Tibial nerve (tissue), 4 donors: Measurements from ENCODE around the gene C3orf52. TPM values are rescaled to one million over a fixed set of nuclear protein-coding genes. Genes with fewer than 3 reads are reported as not detected.
A peak's percentile ranks its signal among the peaks of the same experiment; 100 is the strongest.

ENCODE experiments used
- DNase-seq, 2 donors: peaks; one replicate each; pipeline ENCODE4 v3.0.0-alpha.2; 2019; ENCODE audit warnings: low spot score in 2 of 2
- H3K27ac ChIP-seq, 4 donors: fragments of 200-600 bp; sonication (generic) in 3 of 4; one replicate each; pipeline ENCODE4 v1.5.1; 2017 to 2019; ENCODE audit warnings: mild to moderate bottlenecking in 1 of 4
- H3K27me3 ChIP-seq, 2 donors: fragments of 200-600 bp; sonication (generic) in 1 of 2; one replicate each; pipeline versions ENCODE4 v1.5.1 to v1.6.0; 2017 to 2019
- H3K36me3 ChIP-seq, 3 donors: fragments of 200-600 bp; sonication (generic); one replicate each; pipeline ENCODE4 v1.5.1; 2018 to 2019
- H3K4me1 ChIP-seq, 4 donors: fragments of 200-600 bp; sonication (generic) in 3 of 4; one replicate each; pipeline ENCODE4 v1.5.1; 2017 to 2019
- H3K4me3 ChIP-seq, 4 donors: fragments of 200-600 bp; sonication (generic) in 3 of 4; one replicate each; pipeline ENCODE4 v1.5.1; 2017 to 2019; ENCODE audit warnings: mild to moderate bottlenecking in 1 of 4, moderate library complexity in 1 of 4
- H3K9me3 ChIP-seq, 4 donors: fragments of 200-600 bp; sonication (generic) in 3 of 4; one replicate each; pipeline ENCODE4 v1.5.1; 2017 to 2019
- EP300 ChIP-seq, 2 donors: sonication (generic); formaldehyde crosslinking; IDR thresholded peaks; one replicate each; pipeline ENCODE4 v1.6.1; 2017; ENCODE audit warnings: antibody characterized with exemption in 2 of 2, mild to moderate bottlenecking in 1 of 2
- POLR2A ChIP-seq, 2 donors: fragments of 450-650 bp; IDR thresholded peaks; one replicate each; pipeline ENCODE4 v1.6.1; 2017; ENCODE audit warnings: antibody characterized with exemption in 2 of 2, mild to moderate bottlenecking in 2 of 2, moderate library complexity in 2 of 2
- WGBS, 2 donors: methylation state at CpG; one replicate each; pipeline ENCODE4 v1.1.5; 2018; 5-methylcytosine and 5-hydroxymethylcytosine counted together
- total RNA-seq, 4 donors: library from RNA; depleted of rRNA; stranded (reverse); fragments of >200 nt; gene quantifications; one replicate each; pipeline ENCODE4 v1.1.0, GENCODE V29; 2016
- TF ChIP-seq, protein P1 (sequence below), 5 experiments: fragments of 200-600 bp in 3 of 5; fragments of 450-650 bp in 2 of 5; sonication (generic) in 3 of 5; IDR thresholded peaks; one replicate each; pipeline ENCODE4 v1.5.1; 2016 to 2019; ENCODE audit warnings: antibody characterized with exemption in 5 of 5, mild to moderate bottlenecking in 3 of 5, moderate library complexity in 2 of 5

C3orf52 gene
- total RNA-seq, 4 donors from 2014 or later, result 0.98 to 8.5 (median 5.6) TPM

DNA sequence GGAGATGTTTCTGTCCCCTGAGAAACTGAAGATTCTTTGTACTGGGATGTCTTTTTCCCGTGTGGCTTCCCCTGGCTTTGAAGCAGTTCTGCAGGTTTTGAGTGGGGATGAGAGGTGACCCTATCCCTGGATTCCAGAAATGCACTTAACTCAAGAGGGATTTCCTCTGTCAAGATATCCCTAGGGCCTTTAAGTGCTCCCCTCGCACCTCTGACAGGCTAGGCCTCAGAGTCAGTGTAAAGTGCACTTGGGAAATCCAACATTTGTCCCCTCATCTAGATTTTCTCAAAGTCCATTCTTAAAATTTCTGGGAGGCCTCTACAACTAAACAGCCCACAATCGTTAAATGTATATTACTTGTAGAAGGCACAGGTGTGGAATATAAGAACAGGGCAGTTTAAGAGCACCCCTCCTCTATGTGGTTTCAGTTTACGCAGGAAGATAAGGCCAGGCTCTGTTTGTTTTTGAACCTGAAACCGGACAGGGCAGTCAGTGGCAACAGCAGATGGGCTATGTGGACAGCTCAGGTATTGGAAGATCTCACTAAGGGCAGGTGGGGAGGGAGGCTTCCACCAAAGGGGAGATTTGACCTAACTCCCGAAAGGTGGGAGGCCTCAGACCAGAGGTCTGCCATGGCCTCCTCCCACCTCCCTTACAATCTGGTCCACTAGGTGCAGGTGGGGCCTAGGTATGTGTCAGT is 4.8 kb downstream of the C3orf52 start:
- Histone ChIP-seq H3K4me3 (no peak overlapping the region), H3K4me1 (peaks cover 0 to 20% (median 0%) of the 10 kb centered on the region in 4 donors), H3K9me3 (no peaks in the 10 kb centered on the region), H3K27me3 (no peaks in the 10 kb centered on the region), H3K36me3 (no peaks in the 10 kb centered on the region), H3K27ac (no peak overlapping the region)
- TF ChIP-seq POLR2A (IDR thresholded peaks at IDR 0.05) (no peak), EP300 (IDR thresholded peaks at IDR 0.05) (no peak)
- TF ChIP-seq, protein P1, sequence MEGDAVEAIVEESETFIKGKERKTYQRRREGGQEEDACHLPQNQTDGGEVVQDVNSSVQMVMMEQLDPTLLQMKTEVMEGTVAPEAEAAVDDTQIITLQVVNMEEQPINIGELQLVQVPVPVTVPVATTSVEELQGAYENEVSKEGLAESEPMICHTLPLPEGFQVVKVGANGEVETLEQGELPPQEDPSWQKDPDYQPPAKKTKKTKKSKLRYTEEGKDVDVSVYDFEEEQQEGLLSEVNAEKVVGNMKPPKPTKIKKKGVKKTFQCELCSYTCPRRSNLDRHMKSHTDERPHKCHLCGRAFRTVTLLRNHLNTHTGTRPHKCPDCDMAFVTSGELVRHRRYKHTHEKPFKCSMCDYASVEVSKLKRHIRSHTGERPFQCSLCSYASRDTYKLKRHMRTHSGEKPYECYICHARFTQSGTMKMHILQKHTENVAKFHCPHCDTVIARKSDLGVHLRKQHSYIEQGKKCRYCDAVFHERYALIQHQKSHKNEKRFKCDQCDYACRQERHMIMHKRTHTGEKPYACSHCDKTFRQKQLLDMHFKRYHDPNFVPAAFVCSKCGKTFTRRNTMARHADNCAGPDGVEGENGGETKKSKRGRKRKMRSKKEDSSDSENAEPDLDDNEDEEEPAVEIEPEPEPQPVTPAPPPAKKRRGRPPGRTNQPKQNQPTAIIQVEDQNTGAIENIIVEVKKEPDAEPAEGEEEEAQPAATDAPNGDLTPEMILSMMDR (IDR thresholded peaks at IDR 0.05), result no peak
- WGBS, 2 donors, result 81 to 84% methylated on average over 6 of the region's 6 CpGs
- DNase-seq, result no peak

DNA sequence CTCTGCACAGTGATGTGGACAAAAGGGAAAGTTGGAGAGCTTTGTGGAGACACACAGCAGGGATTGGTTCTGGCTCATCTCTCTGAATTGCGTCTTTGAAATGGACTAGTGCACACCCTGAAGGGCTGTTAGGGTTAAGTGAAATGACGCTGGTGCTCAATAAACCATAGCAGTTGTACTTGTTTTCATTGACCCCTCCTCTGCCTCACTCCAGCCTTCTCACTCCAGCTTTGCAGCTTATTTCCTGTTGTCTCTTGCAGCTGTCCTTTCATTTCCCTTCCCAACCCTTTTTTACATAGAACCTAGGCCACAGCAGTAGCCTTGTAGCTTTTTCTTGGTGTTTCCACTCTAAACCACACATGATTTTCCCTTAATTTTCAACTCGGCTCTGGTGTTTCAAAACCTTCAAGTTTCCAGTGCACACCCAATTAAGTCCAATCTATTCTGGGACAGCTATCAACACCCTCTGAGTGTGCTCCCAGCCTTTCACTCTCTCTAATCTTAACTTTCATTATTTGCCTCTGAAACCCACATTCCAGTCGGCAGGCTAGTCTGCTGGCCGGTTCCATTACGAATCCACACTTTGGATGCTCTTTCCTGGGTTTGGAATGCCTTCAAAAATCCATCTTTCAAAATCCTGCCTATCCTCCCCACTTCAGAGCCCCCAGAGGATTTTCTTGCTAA is 6.4 kb downstream of the C3orf52 start:
- no peak overlapping the region for H3K27ac ChIP-seq
- TF ChIP-seq POLR2A (IDR thresholded peaks at IDR 0.05), result no peak
- TF ChIP-seq, protein P1 (IDR thresholded peaks at IDR 0.05), result no peak
- TF ChIP-seq EP300 (IDR thresholded peaks at IDR 0.05), result no peak
- DNase-seq, result peak in 1 of 2 donors; percentile 14
- no peaks in the 10 kb centered on the region for H3K9me3 ChIP-seq
- H3K36me3 ChIP-seq, result no peaks in the 10 kb centered on the region
- H3K4me3 ChIP-seq, result no peak overlapping the region
- H3K27me3 ChIP-seq, result no peaks in the 10 kb centered on the region
- WGBS, 2 donors, result 20 to 21% methylated on average over 6 of the region's 6 CpGs
- peaks cover 0 to 12% (median 0%) of the 10 kb centered on the region in 4 donors for H3K4me1 ChIP-seq

DNA sequence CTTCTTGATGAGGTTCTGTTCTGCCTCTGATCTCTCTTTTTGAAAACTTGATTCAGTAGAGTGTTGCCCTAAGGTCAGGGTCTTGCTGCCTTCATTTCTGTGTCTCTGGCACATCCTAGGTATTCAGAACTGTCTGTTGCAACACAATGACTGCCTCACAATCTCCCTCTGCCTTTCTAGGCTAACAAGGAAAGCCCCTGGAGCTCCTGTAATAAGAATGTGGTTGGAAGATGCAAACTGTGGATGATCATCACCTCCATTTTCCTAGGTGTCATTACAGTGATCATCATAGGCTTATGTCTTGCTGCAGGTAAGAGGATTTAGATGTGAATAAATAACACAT is 7.0 kb downstream of the C3orf52 start:
- H3K9me3 ChIP-seq, result no peaks in the 10 kb centered on the region
- H3K4me3 ChIP-seq, result no peak overlapping the region
- no peaks in the 10 kb centered on the region for H3K36me3 ChIP-seq
- H3K27ac ChIP-seq, result no peak overlapping the region
- H3K4me1 ChIP-seq, result peaks cover 0 to 12% (median 0%) of the 10 kb centered on the region in 4 donors
- no peaks in the 10 kb centered on the region for H3K27me3 ChIP-seq
- DNase-seq, result no peak
- TF ChIP-seq POLR2A (IDR thresholded peaks at IDR 0.05), result no peak
- no peak for TF ChIP-seq EP300 (IDR thresholded peaks at IDR 0.05)
- TF ChIP-seq, protein P1 (IDR thresholded peaks at IDR 0.05), result no peak

DNA sequence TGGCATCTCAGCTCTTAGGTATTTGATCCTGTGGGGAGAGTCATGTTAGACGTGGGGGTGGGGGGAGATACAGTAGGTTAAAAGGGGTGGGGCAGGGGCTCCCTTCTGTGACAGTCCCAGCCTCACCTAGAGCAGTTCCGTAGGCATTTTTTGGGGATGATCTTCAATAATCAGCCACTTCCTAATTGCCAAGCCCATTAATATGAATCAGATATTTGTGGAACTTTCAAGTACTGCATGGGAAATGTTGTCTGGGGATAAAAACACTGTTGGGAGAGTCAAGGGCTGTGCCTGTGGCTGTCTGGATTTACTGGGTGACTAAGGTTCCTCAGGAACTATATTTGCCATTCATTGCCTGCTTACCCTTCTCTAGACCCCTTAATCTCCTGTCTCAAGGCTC is 9.5 kb downstream of the C3orf52 start:
- no peak overlapping the region for H3K27ac ChIP-seq
- TF ChIP-seq POLR2A (IDR thresholded peaks at IDR 0.05), result no peak
- no peak for TF ChIP-seq EP300 (IDR thresholded peaks at IDR 0.05)
- TF ChIP-seq, protein P1 (IDR thresholded peaks at IDR 0.05), result no peak
- no peak for DNase-seq
- H3K36me3 ChIP-seq, result no peaks in the 10 kb centered on the region
- no peaks in the 10 kb centered on the region for H3K27me3 ChIP-seq
- no peak overlapping the region for H3K4me3 ChIP-seq
- H3K4me1 ChIP-seq, result peaks cover 0 to 12% (median 0%) of the 10 kb centered on the region in 4 donors
- no peaks in the 10 kb centered on the region for H3K9me3 ChIP-seq
- WGBS, 2 donors, result 44 to 49% methylated on average over 2 of the region's 2 CpGs

DNA sequence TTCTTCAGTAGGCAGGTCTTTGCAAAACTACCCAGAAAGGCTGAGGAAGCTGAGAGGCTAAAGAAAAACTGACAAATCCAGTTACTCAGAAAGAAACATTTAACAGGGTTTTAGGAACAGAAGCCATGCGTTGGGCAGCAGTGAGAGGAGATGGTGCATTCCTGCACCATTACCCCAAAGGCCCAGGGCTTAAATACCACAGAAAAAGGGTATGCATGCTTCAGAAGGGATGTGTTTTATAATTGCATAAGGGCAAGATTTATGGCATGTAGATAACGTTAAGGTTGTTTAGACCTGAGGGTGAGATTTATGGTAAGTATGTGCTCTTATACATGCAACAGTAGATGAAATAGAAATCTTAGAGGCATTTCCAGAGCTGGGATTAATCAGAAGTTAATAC is 10.0 kb downstream of the C3orf52 start:
- Histone ChIP-seq H3K9me3 (no peaks in the 10 kb centered on the region), H3K4me1 (peaks cover 0 to 12% (median 0%) of the 10 kb centered on the region in 4 donors), H3K36me3 (no peaks in the 10 kb centered on the region), H3K27ac (no peak overlapping the region), H3K4me3 (no peak overlapping the region), H3K27me3 (no peaks in the 10 kb centered on the region)
- TF ChIP-seq POLR2A (IDR thresholded peaks at IDR 0.05) (no peak), EP300 (IDR thresholded peaks at IDR 0.05) (no peak)
- TF ChIP-seq, protein P1 (IDR thresholded peaks at IDR 0.05), result no peak
- DNase-seq, result no peak
- WGBS, 2 donors, result 69 to 71% methylated on average over 2 of the region's 2 CpGs
